Choroid plexus epithelial cell (primary cell): Measurements from ENCODE around the gene CHMP3.
"Not testable (repeated sequence)": the region's sequence is repeated elsewhere in the genome, so short reads cannot be mapped to it uniquely, and the experiment has no call there.

Source experiments
- DNase-seq: peaks from one replicate; pipeline ENCODE4 v3.0.0-alpha.2; 2010; ENCODE audit warnings: low read depth
- H3K4me3 ChIP-seq: 2 replicates; pipeline ENCODE4 v1.5.1; 2011; ENCODE audit warnings: low read depth, mild to moderate bottlenecking, control low read depth, low read length, moderate library complexity
- TF ChIP-seq, protein P1 (sequence below): conservative IDR thresholded peaks from 2 replicates; pipeline ENCODE4 v1.5.1; 2011; ENCODE audit warnings: low read depth, mild to moderate bottlenecking, control low read depth, inconsistent platforms, low read length, moderate library complexity

CHMP3 gene

DNA sequence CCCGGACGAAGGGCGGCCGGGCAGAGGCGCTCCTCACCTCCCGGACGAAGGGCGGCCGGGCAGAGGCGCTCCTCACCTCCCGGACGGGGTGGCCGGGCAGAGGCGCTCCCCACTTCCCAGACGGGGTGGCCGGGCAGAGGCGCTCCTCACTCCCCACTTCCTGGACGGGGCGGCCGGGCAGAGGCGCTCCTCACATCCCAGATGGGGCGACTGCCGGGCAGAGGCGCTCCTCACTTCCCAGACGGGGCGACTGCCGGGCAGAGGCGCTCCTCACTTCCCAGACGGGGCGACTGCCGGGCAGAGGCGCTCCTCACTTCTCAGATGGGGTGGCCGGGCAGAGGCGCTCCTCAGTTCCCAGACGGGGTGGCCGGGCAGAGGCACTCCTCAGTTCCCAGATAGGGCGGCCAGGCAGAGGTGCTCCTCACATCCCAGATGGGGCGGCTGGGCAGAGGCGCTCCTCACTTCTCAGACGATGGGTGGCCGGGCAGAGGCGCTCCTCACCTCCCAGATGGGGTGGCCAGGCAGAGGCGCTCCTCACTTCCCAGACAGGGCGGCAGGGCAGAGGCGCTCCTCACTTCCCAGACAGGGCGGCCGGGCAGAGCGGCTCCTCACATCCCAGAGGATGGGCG lies 17.8 kb downstream of the CHMP3 start:
- not testable (repeated sequence) for H3K4me3 ChIP-seq, DNase-seq

DNA sequence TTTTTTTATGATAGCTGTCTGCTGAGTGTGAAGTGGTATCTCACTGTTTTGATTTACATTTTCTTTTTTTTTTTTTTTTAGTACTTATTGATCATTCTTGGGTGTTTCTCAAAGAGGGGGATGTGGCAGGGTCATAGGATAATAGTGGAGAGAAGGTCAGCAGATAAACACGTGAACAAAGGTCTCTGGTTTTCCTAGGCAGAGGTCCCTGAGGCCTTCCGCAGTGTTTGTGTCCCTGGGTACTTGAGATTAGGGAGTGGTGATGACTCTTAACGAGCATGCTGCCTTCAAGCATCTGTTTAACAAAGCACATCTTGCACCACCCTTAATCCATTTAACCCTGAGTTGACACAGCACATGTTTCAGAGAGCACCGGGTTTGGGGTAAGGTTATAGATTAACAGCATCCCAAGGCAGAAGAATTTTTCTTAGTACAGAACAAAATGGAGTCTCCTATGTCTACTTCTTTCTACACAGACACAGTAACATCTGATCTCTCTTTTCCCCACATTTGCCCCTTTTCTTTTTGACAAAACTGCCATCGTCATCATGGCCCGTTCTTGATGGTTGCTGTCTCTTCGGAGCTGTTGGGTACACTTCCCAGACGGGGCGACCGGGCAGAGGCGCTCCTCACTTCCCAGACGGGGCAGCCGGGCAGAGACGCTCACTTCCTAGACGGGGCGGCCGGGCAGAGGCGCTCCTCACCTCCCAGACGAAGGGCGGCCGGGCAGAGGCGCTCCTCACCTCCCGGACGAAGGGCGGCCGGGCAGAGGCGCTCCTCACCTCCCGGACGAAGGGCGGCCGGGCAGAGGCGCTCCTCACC lies 18.8 kb downstream of the CHMP3 start:
- not testable (repeated sequence) for H3K4me3 ChIP-seq, DNase-seq

DNA sequence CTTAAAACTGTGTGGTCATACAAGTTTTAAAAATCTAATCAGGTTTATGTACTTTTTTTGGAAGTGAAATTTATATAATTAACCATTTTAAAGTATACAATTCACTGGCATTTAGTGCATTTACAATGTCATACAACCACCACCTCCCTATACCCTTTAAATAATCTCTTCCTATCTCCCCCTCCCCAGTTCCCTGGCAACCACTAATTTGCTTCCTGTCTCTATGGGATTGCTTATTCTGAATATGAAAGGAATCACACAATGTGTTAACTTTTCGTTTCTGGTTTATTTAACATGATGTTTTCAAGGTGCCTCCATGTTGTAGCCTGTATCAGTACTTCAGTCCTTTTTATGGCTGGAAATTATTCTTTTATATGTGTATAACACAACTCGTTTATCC lies 19.4 kb downstream of the CHMP3 start:
- DNase-seq, result no peak
- TF ChIP-seq, protein P1, sequence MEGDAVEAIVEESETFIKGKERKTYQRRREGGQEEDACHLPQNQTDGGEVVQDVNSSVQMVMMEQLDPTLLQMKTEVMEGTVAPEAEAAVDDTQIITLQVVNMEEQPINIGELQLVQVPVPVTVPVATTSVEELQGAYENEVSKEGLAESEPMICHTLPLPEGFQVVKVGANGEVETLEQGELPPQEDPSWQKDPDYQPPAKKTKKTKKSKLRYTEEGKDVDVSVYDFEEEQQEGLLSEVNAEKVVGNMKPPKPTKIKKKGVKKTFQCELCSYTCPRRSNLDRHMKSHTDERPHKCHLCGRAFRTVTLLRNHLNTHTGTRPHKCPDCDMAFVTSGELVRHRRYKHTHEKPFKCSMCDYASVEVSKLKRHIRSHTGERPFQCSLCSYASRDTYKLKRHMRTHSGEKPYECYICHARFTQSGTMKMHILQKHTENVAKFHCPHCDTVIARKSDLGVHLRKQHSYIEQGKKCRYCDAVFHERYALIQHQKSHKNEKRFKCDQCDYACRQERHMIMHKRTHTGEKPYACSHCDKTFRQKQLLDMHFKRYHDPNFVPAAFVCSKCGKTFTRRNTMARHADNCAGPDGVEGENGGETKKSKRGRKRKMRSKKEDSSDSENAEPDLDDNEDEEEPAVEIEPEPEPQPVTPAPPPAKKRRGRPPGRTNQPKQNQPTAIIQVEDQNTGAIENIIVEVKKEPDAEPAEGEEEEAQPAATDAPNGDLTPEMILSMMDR, result no peak
- H3K4me3 ChIP-seq, result no peak overlapping the region

DNA sequence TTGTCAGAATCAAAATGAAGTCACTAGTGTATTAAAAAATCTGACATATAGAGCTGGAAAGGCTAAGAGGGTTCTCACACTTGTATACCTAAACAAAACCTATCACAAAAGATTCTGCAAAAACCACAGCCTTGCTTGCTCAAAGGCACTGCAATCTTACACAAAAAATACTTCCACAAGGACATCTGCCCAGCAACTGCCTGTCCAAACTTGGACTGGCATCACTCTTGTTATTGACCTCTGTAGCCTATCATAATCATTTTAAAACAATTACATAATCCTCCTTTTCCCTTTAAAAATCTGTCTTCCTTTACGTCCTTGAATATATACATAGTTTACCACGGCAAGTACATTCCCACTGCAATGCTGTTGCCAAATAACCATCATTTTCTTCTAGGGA lies 19.9 kb downstream of the CHMP3 start:
- DNase-seq, result no peak
- no peak overlapping the region for H3K4me3 ChIP-seq
- TF ChIP-seq, protein P1, result no peak

DNA sequence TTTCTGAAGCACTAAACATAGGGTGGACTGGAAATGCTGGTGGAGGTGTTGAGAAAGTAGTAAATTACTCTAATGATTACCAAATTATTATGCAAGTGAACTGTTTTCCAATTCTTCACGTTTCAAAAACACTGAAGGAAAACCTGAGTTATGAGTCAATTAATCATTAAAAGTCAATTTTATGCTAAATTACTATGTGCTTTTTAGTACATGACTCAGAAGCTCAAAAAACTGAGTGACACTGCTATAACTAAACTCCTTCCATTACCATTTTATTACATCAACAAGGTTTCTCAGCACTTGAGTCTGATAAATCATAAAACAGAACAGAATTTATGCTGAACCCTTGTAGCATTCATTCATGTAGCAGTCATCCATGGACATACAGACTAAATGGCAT lies 20.4 kb downstream of the CHMP3 start:
- TF ChIP-seq, protein P1, result no peak
- no peak for DNase-seq
- H3K4me3 ChIP-seq, result no peak overlapping the region

DNA sequence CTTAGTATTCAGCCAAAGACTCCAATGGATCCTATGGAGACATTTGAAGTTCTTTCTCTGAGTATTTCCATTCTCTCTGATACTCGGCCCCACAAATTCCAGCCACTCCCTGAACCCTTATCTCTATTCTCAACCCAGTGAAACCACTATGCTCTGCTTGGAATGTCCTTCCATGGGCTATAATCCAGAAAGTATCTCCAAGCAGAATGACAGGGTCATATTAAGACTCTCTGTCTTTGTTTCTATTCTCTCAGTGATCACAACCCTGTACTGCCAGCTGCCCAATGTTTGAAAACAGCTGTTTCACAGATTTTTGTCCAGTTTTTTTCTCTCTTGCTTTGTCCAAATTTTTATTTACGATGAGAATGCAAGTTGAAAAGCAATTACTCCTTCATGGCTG lies 21.9 kb downstream of the CHMP3 start:
- peak; percentile 10 for DNase-seq
- TF ChIP-seq, protein P1, result no peak
- no peak overlapping the region for H3K4me3 ChIP-seq

DNA sequence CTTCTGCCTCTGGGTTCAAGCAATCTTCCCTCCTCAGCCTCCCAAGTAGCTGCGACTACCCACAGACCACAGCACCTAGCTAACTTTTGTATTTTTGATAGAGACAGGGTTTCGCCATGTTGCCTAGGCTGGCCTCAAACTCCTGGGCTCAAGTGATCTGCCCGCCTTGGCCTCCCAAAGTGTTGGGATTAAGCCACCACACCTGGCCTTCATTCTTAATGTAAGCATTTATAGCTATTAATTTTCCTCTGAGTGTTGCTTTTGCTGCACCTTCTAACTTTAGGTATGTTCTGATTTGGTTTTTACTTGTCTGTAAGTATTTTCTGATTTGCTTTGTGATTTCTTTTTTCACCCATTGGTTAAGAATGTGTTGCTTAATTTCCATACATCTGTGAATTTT lies 29.7 kb downstream of the CHMP3 start:
- TF ChIP-seq, protein P1, result no peak
- no peak for DNase-seq
- no peak overlapping the region for H3K4me3 ChIP-seq
